Ureter (tissue), 1 donor: ENCODE results near the gene PDE9A. TPM values are rescaled to one million over a fixed set of nuclear protein-coding genes. Genes with fewer than 3 reads are reported as not detected.

Experiments used
- total RNA-seq: library from RNA; stranded (reverse); gene quantifications from one replicate; pipeline ENCODE4 v1.2.4, GENCODE V29; 2023
- donor health status: DM: yes; HTN: yes; CAD: no.

PDE9A gene
- total RNA-seq, 1 donor from 2014 or later = 26.1 TPM

Other genes starting within 250 kb of the PDE9A start
- 1.4 TPM for gene UBASH3A, start 249.7 kb upstream of the PDE9A start, total RNA-seq
- 7.8 TPM for gene RSPH1, start 157.4 kb upstream of the PDE9A start, total RNA-seq
- gene SLC37A1, start 139.8 kb upstream of the PDE9A start, total RNA-seq = 48.0 TPM
- gene WDR4, start 225.9 kb downstream of the PDE9A start, total RNA-seq = 35.3 TPM
- gene NDUFV3, start 239.7 kb downstream of the PDE9A start, total RNA-seq = 33.9 TPM